Suppressor macrophage (primary cell): Measurements from ENCODE around the gene RUSC2.
"Not testable (repeated sequence)": the region's sequence is repeated elsewhere in the genome, so short reads cannot be mapped to it uniquely, and the experiment has no call there.

Source experiments
- DNase-seq, 4 experiments: peaks; one replicate each; pipeline ENCODE4 v3.0.0-alpha.2; 2020 to 2022

The RUSC2 gene

DNA sequence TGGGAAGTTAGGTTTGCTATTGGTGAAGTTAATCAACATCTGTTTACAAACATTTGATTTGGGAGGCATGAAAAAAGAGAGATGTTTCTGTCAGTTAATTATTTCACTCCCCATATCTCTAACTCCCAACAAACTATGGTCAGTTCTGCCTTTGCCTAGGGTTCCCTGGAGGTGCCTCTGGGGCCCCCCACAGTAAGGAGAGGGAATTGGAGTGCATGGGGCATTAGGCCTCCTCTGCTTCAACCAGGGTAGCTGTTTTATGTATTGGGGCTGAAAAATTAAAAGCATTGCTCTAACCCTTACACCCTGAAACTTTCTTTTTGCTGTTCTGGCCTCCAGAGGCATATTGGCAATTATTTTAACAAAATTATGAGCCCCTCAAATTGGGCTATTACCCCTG, 32.3 kb downstream of the RUSC2 start:
- DNase-seq, result no peak

GRCh38 chr9:35522700-35523099, 32.8 kb downstream of the RUSC2 start:
- no peak for DNase-seq

DNA sequence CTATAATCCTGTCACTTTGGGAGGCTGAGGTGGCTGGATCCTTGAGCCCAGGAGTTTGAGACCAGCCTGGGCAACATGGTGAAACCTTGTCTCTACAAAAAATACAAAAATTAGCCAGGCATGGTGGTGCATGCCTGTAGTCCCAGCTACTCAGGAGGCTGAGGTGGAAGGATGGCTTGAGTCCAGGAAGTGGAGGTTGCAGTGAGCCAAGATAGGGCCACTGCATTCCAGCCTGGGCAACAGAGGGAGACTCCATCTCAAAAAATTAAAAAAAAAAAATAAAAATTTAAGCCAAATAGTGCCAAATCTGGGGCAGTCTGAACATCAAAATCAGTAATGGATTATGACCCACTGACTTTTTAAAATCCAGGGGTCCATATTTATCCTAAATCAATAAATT, 33.6 kb downstream of the RUSC2 start:
- not testable (repeated sequence) for DNase-seq

- peak in 1 of 4 experiments; percentile 12 for DNase-seq
Measured at GRCh38 chr9:35526087-35526801, 36.3 kb downstream of the RUSC2 start.

- peak; percentile 38 to 68 (median 62) for DNase-seq
Measured at GRCh38 chr9:35529161-35529823, 39.4 kb downstream of the RUSC2 start.

- DNase-seq, result peak in 1 of 4 experiments; percentile 21
Measured at GRCh38 chr9:35533398-35533797, 43.5 kb downstream of the RUSC2 start.

DNA sequence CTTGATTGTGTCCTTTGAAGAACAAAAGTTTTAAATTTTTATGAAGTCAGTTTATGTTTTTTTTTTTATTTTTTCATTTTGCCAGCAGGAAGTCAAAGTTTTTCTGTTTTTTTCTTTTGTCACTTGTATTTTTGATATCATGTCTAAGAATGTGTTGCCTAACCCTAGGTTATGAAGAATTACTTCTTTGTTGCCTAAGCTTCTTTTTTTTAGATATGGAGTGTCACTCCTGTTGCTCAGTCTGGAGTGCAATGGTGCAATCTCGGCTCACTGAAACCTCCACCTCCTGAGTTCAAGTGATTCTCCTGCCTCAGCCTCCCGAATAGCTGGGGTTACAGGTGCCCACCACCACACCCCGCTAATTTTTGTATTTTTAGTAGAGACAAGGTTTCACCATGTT, 45.0 kb downstream of the RUSC2 start:
- peak in 3 of 4 experiments; percentile 16 to 61 (median 46) for DNase-seq

DNA sequence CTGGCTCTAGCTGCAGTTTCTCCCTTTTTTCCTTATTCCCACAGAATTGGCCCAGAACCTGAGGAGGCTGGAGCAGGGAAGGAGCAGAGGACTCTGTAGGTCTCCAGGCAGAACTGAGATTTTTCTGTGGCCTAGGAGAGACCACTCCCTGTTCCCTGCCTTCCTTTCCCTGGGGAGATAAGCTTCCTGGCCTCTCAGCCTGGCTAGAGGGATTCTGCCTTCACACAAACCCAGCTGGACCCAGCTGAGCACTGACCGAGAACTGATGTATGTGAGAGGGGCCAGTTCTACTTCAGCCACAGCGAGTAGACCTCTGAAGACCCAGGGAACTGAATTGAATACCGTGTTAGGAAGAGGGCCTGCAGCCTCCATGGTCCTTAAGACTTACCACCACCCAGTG, 48.0 kb downstream of the RUSC2 start:
- DNase-seq, result no peak

DNA sequence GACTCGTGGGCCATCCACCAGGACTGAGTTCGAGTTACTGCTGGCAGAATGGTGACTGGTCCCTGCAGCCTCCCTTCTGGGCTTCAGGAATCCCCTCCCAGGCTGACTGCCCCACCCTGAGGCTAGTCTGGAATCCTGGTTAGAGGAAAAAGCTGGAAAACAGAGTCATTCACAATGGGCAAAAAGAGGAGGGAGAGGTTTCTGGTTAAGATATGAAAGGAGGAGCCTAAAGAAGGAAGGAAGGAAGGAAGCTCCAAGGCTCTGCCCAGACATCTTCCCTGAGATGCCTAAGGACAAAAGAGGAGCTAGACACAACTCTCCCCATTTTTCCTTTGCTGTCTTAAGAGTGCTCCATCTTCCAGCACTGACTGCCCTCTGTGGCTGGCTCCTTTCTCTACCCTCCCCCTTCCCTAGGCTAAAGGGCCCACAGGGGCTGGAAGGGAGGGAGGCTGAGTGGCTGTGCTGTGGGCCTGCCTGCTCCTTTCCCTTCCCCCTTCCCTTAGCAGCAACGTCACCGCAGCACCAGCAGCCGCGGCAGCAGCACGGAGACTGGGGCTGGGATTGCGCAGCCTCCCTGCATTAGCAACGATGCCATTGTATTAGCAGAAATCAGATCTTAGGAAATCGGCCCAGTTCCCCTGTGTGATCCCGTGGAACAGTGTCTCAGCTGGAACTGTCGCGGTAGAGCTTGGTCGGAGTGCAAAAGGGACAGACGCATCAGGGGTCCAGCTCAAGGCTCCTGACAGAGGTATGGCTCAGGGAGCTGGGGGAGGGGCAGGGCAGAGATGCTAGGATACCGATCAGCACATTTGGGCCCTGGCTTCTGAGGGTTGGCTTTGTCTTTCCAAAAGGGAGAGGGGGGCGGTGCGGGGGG, 48.7 kb downstream of the RUSC2 start:
- peak; percentile 77 to 85 (median 82) for DNase-seq
